ENCODE measurements around the gene GARIN3.
"Not testable (repeated sequence)": the region's sequence is repeated elsewhere in the genome, so short reads cannot be mapped to it uniquely, and the experiment has no call there.

Gene GARIN3

GRCh38 chr5:157166214-157167213 is at the start of gene GARIN3:
GARIN3 (minus strand) TSS chr5:157166264; CDS start chr5:157166168, 96 bp downstream.
- Histone ChIP-seq H3K9me3 (ENCODE audit: control insufficient read depth, low read depth, low read length) (no peaks in the 10 kb centered on the region), H3K27me3 (ENCODE audit: control insufficient read depth, insufficient read depth, low read length) (no peaks in the 10 kb centered on the region), H3K4me3 (ENCODE audit: low read length) (no peak within 1 kb of the TSS), H3K36me3 (ENCODE audit: control insufficient read depth, low read depth, low read length) (no peaks in the 10 kb centered on the region), H3K9ac (ENCODE audit: low read length) (no peak within 1 kb of the TSS), H3K27ac (ENCODE audit: low read length) (no peak within 1 kb of the TSS), H3K4me1 (ENCODE audit: control insufficient read depth, low read depth, low read length) (no peaks in the 10 kb centered on the region)

- H3K27ac ChIP-seq (ENCODE audit: low read length) = no peak overlapping the region
- no peaks in the 10 kb centered on the region for H3K9me3 ChIP-seq (ENCODE audit: control insufficient read depth, low read depth, low read length)
- H3K9ac ChIP-seq (ENCODE audit: low read length) = no peak overlapping the region
- H3K4me3 ChIP-seq (ENCODE audit: low read length) = no peak overlapping the region
- H3K4me1 ChIP-seq (ENCODE audit: control insufficient read depth, low read depth, low read length) = no peaks in the 10 kb centered on the region
- H3K27me3 ChIP-seq (ENCODE audit: control insufficient read depth, insufficient read depth, low read length) = no peaks in the 10 kb centered on the region
- no peaks in the 10 kb centered on the region for H3K36me3 ChIP-seq (ENCODE audit: control insufficient read depth, low read depth, low read length)
Observed at GRCh38 chr5:157215514-157216167, 49.6 kb upstream of the GARIN3 start.

- H3K9me3 ChIP-seq (ENCODE audit: control insufficient read depth, low read depth, low read length) = no peaks in the 10 kb centered on the region
- H3K27ac ChIP-seq (ENCODE audit: low read length) = no peak overlapping the region
- H3K4me1 ChIP-seq (ENCODE audit: control insufficient read depth, low read depth, low read length) = no peaks in the 10 kb centered on the region
- no peaks in the 10 kb centered on the region for H3K27me3 ChIP-seq (ENCODE audit: control insufficient read depth, insufficient read depth, low read length)
- no peak overlapping the region for H3K4me3 ChIP-seq (ENCODE audit: low read length)
- H3K36me3 ChIP-seq (ENCODE audit: control insufficient read depth, low read depth, low read length) = no peaks in the 10 kb centered on the region
- no peak overlapping the region for H3K9ac ChIP-seq (ENCODE audit: low read length)
Observed at GRCh38 chr5:157214861-157215513, 48.9 kb upstream of the GARIN3 start.

- Histone ChIP-seq H3K27me3 (ENCODE audit: control insufficient read depth, insufficient read depth, low read length) (no peaks in the 10 kb centered on the region), H3K27ac (ENCODE audit: low read length) (no peak overlapping the region), H3K4me3 (ENCODE audit: low read length) (no peak overlapping the region), H3K36me3 (ENCODE audit: control insufficient read depth, low read depth, low read length) (no peaks in the 10 kb centered on the region), H3K9ac (ENCODE audit: low read length) (no peak overlapping the region), H3K4me1 (ENCODE audit: control insufficient read depth, low read depth, low read length) (no peaks in the 10 kb centered on the region), H3K9me3 (ENCODE audit: control insufficient read depth, low read depth, low read length) (no peaks in the 10 kb centered on the region)
Observed at GRCh38 chr5:157214415-157214814, 48.4 kb upstream of the GARIN3 start.

- H3K27ac ChIP-seq (ENCODE audit: low read length) = no peak overlapping the region
- no peaks in the 10 kb centered on the region for H3K9me3 ChIP-seq (ENCODE audit: control insufficient read depth, low read depth, low read length)
- H3K27me3 ChIP-seq (ENCODE audit: control insufficient read depth, insufficient read depth, low read length) = no peaks in the 10 kb centered on the region
- H3K36me3 ChIP-seq (ENCODE audit: control insufficient read depth, low read depth, low read length) = no peaks in the 10 kb centered on the region
- H3K9ac ChIP-seq (ENCODE audit: low read length) = no peak overlapping the region
- H3K4me1 ChIP-seq (ENCODE audit: control insufficient read depth, low read depth, low read length) = no peaks in the 10 kb centered on the region
- H3K4me3 ChIP-seq (ENCODE audit: low read length) = no peak overlapping the region
Observed at GRCh38 chr5:157213527-157214243, 47.6 kb upstream of the GARIN3 start.

GRCh38 chr5:157212307-157212706 is 46.2 kb upstream of the GARIN3 start:
- H3K9ac ChIP-seq (ENCODE audit: low read length) = no peak overlapping the region
- no peaks in the 10 kb centered on the region for H3K36me3 ChIP-seq (ENCODE audit: control insufficient read depth, low read depth, low read length)
- H3K4me3 ChIP-seq (ENCODE audit: low read length) = no peak overlapping the region
- H3K4me1 ChIP-seq (ENCODE audit: control insufficient read depth, low read depth, low read length) = no peaks in the 10 kb centered on the region
- no peak overlapping the region for H3K27ac ChIP-seq (ENCODE audit: low read length)
- H3K27me3 ChIP-seq (ENCODE audit: control insufficient read depth, insufficient read depth, low read length) = no peaks in the 10 kb centered on the region
- no peaks in the 10 kb centered on the region for H3K9me3 ChIP-seq (ENCODE audit: control insufficient read depth, low read depth, low read length)

- not testable (repeated sequence) for H3K4me1 ChIP-seq (ENCODE audit: control insufficient read depth, low read depth, low read length); H3K9me3 ChIP-seq (ENCODE audit: control insufficient read depth, low read depth, low read length); H3K27ac ChIP-seq (ENCODE audit: low read length); H3K4me3 ChIP-seq (ENCODE audit: low read length); H3K36me3 ChIP-seq (ENCODE audit: control insufficient read depth, low read depth, low read length); H3K9ac ChIP-seq (ENCODE audit: low read length); H3K27me3 ChIP-seq (ENCODE audit: control insufficient read depth, insufficient read depth, low read length)
Observed at GRCh38 chr5:157210652-157211051, 44.6 kb upstream of the GARIN3 start.

GRCh38 chr5:157205708-157206107 is 39.6 kb upstream of the GARIN3 start:
- no peak overlapping the region for H3K9ac ChIP-seq (ENCODE audit: low read length)
- H3K9me3 ChIP-seq (ENCODE audit: control insufficient read depth, low read depth, low read length) = no peaks in the 10 kb centered on the region
- H3K27me3 ChIP-seq (ENCODE audit: control insufficient read depth, insufficient read depth, low read length) = no peaks in the 10 kb centered on the region
- no peaks in the 10 kb centered on the region for H3K36me3 ChIP-seq (ENCODE audit: control insufficient read depth, low read depth, low read length)
- no peak overlapping the region for H3K27ac ChIP-seq (ENCODE audit: low read length)
- H3K4me1 ChIP-seq (ENCODE audit: control insufficient read depth, low read depth, low read length) = no peaks in the 10 kb centered on the region
- no peak overlapping the region for H3K4me3 ChIP-seq (ENCODE audit: low read length)

- Histone ChIP-seq H3K36me3 (ENCODE audit: control insufficient read depth, low read depth, low read length) (no peaks in the 10 kb centered on the region), H3K27me3 (ENCODE audit: control insufficient read depth, insufficient read depth, low read length) (no peaks in the 10 kb centered on the region), H3K9me3 (ENCODE audit: control insufficient read depth, low read depth, low read length) (no peaks in the 10 kb centered on the region), H3K27ac (ENCODE audit: low read length) (no peak overlapping the region), H3K4me3 (ENCODE audit: low read length) (no peak overlapping the region), H3K4me1 (ENCODE audit: control insufficient read depth, low read depth, low read length) (no peaks in the 10 kb centered on the region), H3K9ac (ENCODE audit: low read length) (no peak overlapping the region)
Observed at GRCh38 chr5:157204765-157205164, 38.7 kb upstream of the GARIN3 start.

GRCh38 chr5:157203417-157203816 is 37.4 kb upstream of the GARIN3 start:
- Histone ChIP-seq H3K4me3 (ENCODE audit: low read length) (no peak overlapping the region), H3K9ac (ENCODE audit: low read length) (no peak overlapping the region), H3K27ac (ENCODE audit: low read length) (no peak overlapping the region), H3K27me3 (ENCODE audit: control insufficient read depth, insufficient read depth, low read length) (no peaks in the 10 kb centered on the region), H3K9me3 (ENCODE audit: control insufficient read depth, low read depth, low read length) (no peaks in the 10 kb centered on the region), H3K36me3 (ENCODE audit: control insufficient read depth, low read depth, low read length) (no peaks in the 10 kb centered on the region), H3K4me1 (ENCODE audit: control insufficient read depth, low read depth, low read length) (no peaks in the 10 kb centered on the region)

- H3K27ac ChIP-seq (ENCODE audit: low read length) = no peak overlapping the region
- H3K36me3 ChIP-seq (ENCODE audit: control insufficient read depth, low read depth, low read length) = no peaks in the 10 kb centered on the region
- no peaks in the 10 kb centered on the region for H3K9me3 ChIP-seq (ENCODE audit: control insufficient read depth, low read depth, low read length)
- H3K9ac ChIP-seq (ENCODE audit: low read length) = no peak overlapping the region
- H3K27me3 ChIP-seq (ENCODE audit: control insufficient read depth, insufficient read depth, low read length) = no peaks in the 10 kb centered on the region
- no peak overlapping the region for H3K4me3 ChIP-seq (ENCODE audit: low read length)
- no peaks in the 10 kb centered on the region for H3K4me1 ChIP-seq (ENCODE audit: control insufficient read depth, low read depth, low read length)
Observed at GRCh38 chr5:157201857-157202256, 35.8 kb upstream of the GARIN3 start.
